Nephron (organoid): ENCODE measurements around the gene TBRG4.

Experiments
- H3K27ac Mint-ChIP-seq, 3 experiments: 2 replicates each; pipeline ENCODE4 v1.8.0; 2020; ENCODE audit warnings: mixed read lengths in 3 of 3, mild to moderate bottlenecking in 2 of 3, moderate library complexity in 1 of 3
- H3K27me3 Mint-ChIP-seq: 2 replicates; pipeline ENCODE4 v1.8.0; 2021; ENCODE audit warnings: low read depth, mild to moderate bottlenecking, moderate library complexity, mixed read lengths
- H3K36me3 Mint-ChIP-seq: 2 replicates; pipeline ENCODE4 v1.8.0; 2020; ENCODE audit warnings: low read depth, mixed read lengths
- H3K4me1 Mint-ChIP-seq: 2 replicates; pipeline ENCODE4 v1.8.0; 2020; ENCODE audit warnings: mixed read lengths
- H3K4me3 Mint-ChIP-seq, 3 experiments: 2 replicates each; pipeline ENCODE4 v1.8.0; 2020; ENCODE audit warnings: mild to moderate bottlenecking in 3 of 3, mixed read lengths in 3 of 3, moderate library complexity in 2 of 3
- H3K9me3 Mint-ChIP-seq: 2 replicates; pipeline ENCODE4 v1.8.0; 2020; ENCODE audit warnings: mixed read lengths
- TF ChIP-seq, protein P1 (sequence below), 3 experiments: fragments of 200-600 bp; sonication (generic); IDR thresholded peaks; one replicate each; pipeline ENCODE4 v1.5.0; 2021; ENCODE audit warnings: antibody characterized with exemption in 3 of 3; ENCODE audit not compliant: unreplicated experiment in 3 of 3

Gene TBRG4

DNA sequence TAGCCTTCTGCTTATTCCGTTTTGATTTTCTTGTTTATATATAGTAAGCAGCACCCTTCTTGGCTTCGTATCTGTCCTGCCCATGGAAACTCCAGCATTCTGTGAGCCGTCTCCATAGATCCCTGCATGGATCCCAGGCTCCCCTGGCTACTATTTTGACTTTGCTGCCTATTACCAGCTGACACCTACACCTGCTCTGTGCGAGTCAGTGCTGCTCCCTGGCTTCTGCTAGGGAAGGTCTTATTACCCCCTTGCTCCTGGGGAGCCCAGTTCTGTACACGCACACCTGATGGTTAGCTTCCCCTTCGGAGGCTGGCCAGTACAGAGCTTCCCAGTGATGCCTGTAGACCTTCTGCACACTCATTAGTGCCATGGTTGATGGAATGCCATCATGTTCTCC, 58.1 kb downstream of the TBRG4 start:
- no peak overlapping the region for H3K4me3 Mint-ChIP-seq
- H3K4me1 Mint-ChIP-seq: peaks cover 26% of the 10 kb centered on the region
- H3K9me3 Mint-ChIP-seq: peaks cover 11% of the 10 kb centered on the region
- TF ChIP-seq, protein P1, sequence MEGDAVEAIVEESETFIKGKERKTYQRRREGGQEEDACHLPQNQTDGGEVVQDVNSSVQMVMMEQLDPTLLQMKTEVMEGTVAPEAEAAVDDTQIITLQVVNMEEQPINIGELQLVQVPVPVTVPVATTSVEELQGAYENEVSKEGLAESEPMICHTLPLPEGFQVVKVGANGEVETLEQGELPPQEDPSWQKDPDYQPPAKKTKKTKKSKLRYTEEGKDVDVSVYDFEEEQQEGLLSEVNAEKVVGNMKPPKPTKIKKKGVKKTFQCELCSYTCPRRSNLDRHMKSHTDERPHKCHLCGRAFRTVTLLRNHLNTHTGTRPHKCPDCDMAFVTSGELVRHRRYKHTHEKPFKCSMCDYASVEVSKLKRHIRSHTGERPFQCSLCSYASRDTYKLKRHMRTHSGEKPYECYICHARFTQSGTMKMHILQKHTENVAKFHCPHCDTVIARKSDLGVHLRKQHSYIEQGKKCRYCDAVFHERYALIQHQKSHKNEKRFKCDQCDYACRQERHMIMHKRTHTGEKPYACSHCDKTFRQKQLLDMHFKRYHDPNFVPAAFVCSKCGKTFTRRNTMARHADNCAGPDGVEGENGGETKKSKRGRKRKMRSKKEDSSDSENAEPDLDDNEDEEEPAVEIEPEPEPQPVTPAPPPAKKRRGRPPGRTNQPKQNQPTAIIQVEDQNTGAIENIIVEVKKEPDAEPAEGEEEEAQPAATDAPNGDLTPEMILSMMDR (IDR thresholded peaks at IDR 0.05; ENCODE audit: unreplicated experiment in 3 of 3): no peak
- H3K36me3 Mint-ChIP-seq: peaks cover 56% of the 10 kb centered on the region
- H3K27ac Mint-ChIP-seq: no peak overlapping the region
- H3K27me3 Mint-ChIP-seq: no peaks in the 10 kb centered on the region

DNA sequence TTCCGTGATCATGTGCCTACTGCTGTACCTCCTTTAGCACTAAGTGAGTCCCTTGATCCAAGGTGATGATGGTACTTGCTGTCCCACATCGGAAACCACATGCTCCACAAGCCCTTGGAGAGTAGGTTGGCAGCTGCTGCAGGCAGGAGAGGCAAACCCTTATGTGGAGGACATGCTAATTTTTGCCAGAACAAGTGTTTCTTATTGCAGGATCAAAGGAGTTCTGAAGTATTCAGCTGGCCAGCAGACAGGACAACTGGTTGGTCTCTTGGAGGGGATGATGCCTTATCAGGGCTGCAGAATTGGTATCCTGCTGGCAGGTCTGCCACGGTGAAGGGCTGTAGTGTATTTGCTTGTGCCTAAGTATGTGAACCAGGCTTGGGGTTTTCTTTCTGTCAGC, 59.5 kb downstream of the TBRG4 start:
- H3K4me1 Mint-ChIP-seq: peaks cover 26% of the 10 kb centered on the region
- TF ChIP-seq, protein P1 (IDR thresholded peaks at IDR 0.05; ENCODE audit: unreplicated experiment in 3 of 3): no peak
- H3K36me3 Mint-ChIP-seq: peaks cover 49% of the 10 kb centered on the region

DNA sequence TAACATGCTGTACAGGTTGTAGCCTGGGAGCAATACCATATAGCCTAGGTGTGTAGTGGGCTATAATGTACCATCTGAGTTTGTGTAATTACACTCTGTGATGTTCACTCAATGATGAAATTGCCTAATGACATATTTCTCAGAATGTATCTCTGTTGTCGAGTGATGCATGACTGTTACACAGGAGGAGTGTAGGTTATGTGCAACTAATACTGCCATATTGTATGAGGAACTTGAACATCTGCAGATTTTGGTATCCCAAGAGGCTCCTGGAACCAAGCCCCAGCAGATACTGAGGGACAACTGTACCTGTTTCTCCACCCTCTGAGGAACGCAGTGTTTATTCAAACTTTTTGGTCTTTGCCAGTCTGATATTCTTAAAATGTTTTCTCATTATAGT, 61.3 kb downstream of the TBRG4 start:
- H3K9me3 Mint-ChIP-seq: peaks cover 5% of the 10 kb centered on the region
- no peak overlapping the region for H3K4me3 Mint-ChIP-seq
- peaks cover 46% of the 10 kb centered on the region for H3K36me3 Mint-ChIP-seq
- H3K27me3 Mint-ChIP-seq: no peaks in the 10 kb centered on the region
- TF ChIP-seq, protein P1 (IDR thresholded peaks at IDR 0.05; ENCODE audit: unreplicated experiment in 3 of 3): no peak
- H3K4me1 Mint-ChIP-seq: peaks cover 26% of the 10 kb centered on the region
- no peak overlapping the region for H3K27ac Mint-ChIP-seq

More for the DNA sequence above, 59.5 kb downstream of the TBRG4 start:
- Mint-ChIP-seq H3K27ac (peak overlapping the region in 2 of 3 experiments; percentile 10 to 62), H3K27me3 (no peaks in the 10 kb centered on the region), H3K9me3 (peaks cover 11% of the 10 kb centered on the region), H3K4me3 (no peak overlapping the region)
